PC-9 (cell line): Measurements from ENCODE around the gene RGPD3. TPM values are rescaled to one million over a fixed set of nuclear protein-coding genes. Genes with fewer than 3 reads are reported as not detected.

Experiments used
- BruUV-seq: library from RNA; stranded (reverse); fragments of 400-500 nt; replicated peaks from 2 replicates; lab custom pipeline; 2021; lab: Mats Ljungman, UMichigan
- CTCF ChIA-PET: fragments of 300-600 bp; sonication (Branson Sonifier 250); formaldehyde crosslinking; loops from one replicate; lab custom pipeline; 2022; ENCODE audit warnings: antibody characterized with exemption; lab: Charles Lee
- POLR2A ChIA-PET: fragments of 300-600 bp; sonication (Branson Sonifier 250); formaldehyde crosslinking; loops from one replicate; lab custom pipeline; 2022; ENCODE audit warnings: antibody characterized with exemption; ENCODE audit not compliant: unreplicated experiment; lab: Charles Lee
- DNase-seq, 2 experiments: peaks; one replicate each; pipeline versions ENCODE4 v3.0.0 to v3.0.0-alpha.2; 2015 to 2022; ENCODE audit warnings: mixed read lengths in 1 of 2
- H2AFZ ChIP-seq: fragments of 200-600 bp; sonication (generic); 2 replicates; pipeline ENCODE4 v1.8.1; 2017; ENCODE audit warnings: antibody characterized with exemption
- H3F3A ChIP-seq: fragments of 200-600 bp; sonication (generic); 2 replicates; pipeline ENCODE4 v1.8.1; 2017; ENCODE audit warnings: antibody characterized with exemption, mild to moderate bottlenecking, low read depth; ENCODE audit not compliant: insufficient read depth
- H3K27ac ChIP-seq: fragments of 200-600 bp; sonication (generic); 2 replicates; pipeline ENCODE4 v1.6.1; 2016; ENCODE audit warnings: mixed run types
- H3K27me3 ChIP-seq: fragments of 200-600 bp; sonication (generic); 2 replicates; pipeline ENCODE4 v1.6.1; 2016; ENCODE audit warnings: low read depth, mixed run types; ENCODE audit not compliant: insufficient read depth
- H3K36me3 ChIP-seq: fragments of 200-600 bp; sonication (generic); 2 replicates; pipeline ENCODE4 v1.6.1; 2016; ENCODE audit warnings: low read depth, mixed run types
- H3K4me1 ChIP-seq: fragments of 200-600 bp; sonication (generic); replicated peaks from 2 replicates; pipeline ENCODE4 v1.6.1; 2016; ENCODE audit warnings: mixed run types; ENCODE audit not compliant: insufficient read depth
- H3K4me2 ChIP-seq: fragments of 200-600 bp; sonication (generic); 2 replicates; pipeline ENCODE4 v1.6.1; 2017; ENCODE audit warnings: mixed run types
- H3K4me3 ChIP-seq: fragments of 200-600 bp; sonication (generic); 2 replicates; pipeline ENCODE4 v1.6.1; 2016; ENCODE audit warnings: mixed run types
- H3K79me2 ChIP-seq: fragments of 200-600 bp; sonication (generic); 2 replicates; pipeline ENCODE4 v1.6.1; 2017; ENCODE audit warnings: low read depth, mixed run types
- H3K9me2 ChIP-seq: fragments of 200-600 bp; sonication (generic); 2 replicates; pipeline ENCODE4 v1.8.1; 2017; ENCODE audit warnings: mild to moderate bottlenecking; ENCODE audit not compliant: insufficient read depth
- H3K9me3 ChIP-seq: fragments of 200-600 bp; sonication (generic); 2 replicates; pipeline ENCODE4 v1.8.1; 2016; ENCODE audit warnings: low read depth; ENCODE audit not compliant: insufficient read depth
- H4K20me1 ChIP-seq: fragments of 200-600 bp; sonication (generic); 2 replicates; pipeline ENCODE4 v1.8.1; 2017; ENCODE audit not compliant: insufficient read depth
- EZH2 ChIP-seq: fragments of 200-600 bp; sonication (generic); IDR thresholded peaks from 2 replicates; pipeline ENCODE4 v1.8.0; 2017; ENCODE audit warnings: antibody characterized with exemption, low read depth
- intact Hi-C: fragments of 100-400 bp; cut with micrococcal nuclease; formaldehyde crosslinking; loops from one replicate; pipeline ENCODE4 v1.10.0; 2022; ENCODE audit not compliant: unreplicated experiment
- total RNA-seq: library from RNA; stranded (reverse); gene quantifications from 2 replicates; pipeline ENCODE4 v1.2.3, GENCODE V29; 2021
- TF ChIP-seq, protein P1 (sequence below): fragments of 200-600 bp; sonication (generic); conservative IDR thresholded peaks from 2 replicates; pipeline ENCODE4 v1.6.1; 2017; ENCODE audit warnings: mixed run types, antibody characterized with exemption, mild to moderate bottlenecking, moderate library complexity

The RGPD3 gene
- total RNA-seq, 1 experiment from 2014 or later: 0.09 TPM

DNA sequence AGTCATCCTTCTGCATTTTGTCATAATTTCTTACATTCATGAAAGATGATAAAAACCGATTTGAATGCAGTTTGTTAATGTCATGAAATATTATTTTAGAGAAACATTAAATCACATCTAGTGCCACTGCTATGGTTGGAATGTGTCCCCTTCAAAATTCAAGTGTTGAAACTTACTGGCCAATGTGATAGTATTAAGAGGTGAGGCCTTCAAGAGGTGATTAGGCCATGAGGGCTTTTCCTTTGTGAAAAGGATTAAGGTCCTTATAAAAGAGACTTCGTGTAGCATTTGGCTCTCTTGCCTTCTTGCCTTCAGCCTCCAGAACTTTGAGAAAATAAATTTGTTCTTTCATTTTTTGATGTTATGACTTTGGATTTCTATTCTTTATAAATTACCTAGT, 117.2 kb downstream of the RGPD3 start:
- H3K4me2 ChIP-seq: no peak overlapping the region
- TF ChIP-seq EZH2: no peak
- TF ChIP-seq, protein P1, sequence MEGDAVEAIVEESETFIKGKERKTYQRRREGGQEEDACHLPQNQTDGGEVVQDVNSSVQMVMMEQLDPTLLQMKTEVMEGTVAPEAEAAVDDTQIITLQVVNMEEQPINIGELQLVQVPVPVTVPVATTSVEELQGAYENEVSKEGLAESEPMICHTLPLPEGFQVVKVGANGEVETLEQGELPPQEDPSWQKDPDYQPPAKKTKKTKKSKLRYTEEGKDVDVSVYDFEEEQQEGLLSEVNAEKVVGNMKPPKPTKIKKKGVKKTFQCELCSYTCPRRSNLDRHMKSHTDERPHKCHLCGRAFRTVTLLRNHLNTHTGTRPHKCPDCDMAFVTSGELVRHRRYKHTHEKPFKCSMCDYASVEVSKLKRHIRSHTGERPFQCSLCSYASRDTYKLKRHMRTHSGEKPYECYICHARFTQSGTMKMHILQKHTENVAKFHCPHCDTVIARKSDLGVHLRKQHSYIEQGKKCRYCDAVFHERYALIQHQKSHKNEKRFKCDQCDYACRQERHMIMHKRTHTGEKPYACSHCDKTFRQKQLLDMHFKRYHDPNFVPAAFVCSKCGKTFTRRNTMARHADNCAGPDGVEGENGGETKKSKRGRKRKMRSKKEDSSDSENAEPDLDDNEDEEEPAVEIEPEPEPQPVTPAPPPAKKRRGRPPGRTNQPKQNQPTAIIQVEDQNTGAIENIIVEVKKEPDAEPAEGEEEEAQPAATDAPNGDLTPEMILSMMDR: no peak
- H3K9me2 ChIP-seq: no peaks in the 10 kb centered on the region
- intact Hi-C loops: no loop called here
- H3K9me3 ChIP-seq: no peaks in the 10 kb centered on the region
- ChIA-PET POLR2A (no interaction called here), CTCF (no interaction called here)
- no TSS peak for BruUV-seq
- H2AFZ ChIP-seq: no peak overlapping the region
- 0 out of 2 replicates have a peak, but pooled peaks cover 4% of the 10 kb centered on the region for H4K20me1 ChIP-seq
- no peaks in the 10 kb centered on the region for H3K36me3 ChIP-seq
- H3K27me3 ChIP-seq: peaks cover 27% of the 10 kb centered on the region
- H3F3A ChIP-seq: no peaks in the 10 kb centered on the region
- H3K4me3 ChIP-seq: no peak overlapping the region
- no peak overlapping the region for H3K27ac ChIP-seq
- H3K4me1 ChIP-seq: no peaks in the 10 kb centered on the region
- no peak for DNase-seq
- H3K79me2 ChIP-seq: no peaks in the 10 kb centered on the region

DNA sequence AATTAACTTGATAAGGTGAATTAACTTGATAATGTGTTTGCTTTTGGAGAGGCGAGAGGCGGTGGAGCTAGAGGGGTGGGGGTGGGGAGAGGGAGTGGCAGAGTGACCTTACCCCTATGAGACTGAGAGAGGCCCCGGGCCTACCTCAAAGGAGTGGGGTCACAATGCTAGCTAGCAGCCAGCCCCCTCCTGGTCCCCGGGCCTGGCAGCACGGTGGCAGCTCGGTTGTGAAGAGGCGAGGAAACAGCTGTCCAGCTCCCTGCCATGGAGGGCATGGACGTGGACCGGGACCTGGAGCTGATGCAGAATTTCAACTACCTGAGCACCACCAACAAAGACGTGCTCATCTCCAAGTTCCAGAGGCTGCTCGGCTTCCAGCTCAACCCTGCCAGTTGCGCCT, 123.9 kb downstream of the RGPD3 start:
- CTCF ChIA-PET: no interaction called here

DNA sequence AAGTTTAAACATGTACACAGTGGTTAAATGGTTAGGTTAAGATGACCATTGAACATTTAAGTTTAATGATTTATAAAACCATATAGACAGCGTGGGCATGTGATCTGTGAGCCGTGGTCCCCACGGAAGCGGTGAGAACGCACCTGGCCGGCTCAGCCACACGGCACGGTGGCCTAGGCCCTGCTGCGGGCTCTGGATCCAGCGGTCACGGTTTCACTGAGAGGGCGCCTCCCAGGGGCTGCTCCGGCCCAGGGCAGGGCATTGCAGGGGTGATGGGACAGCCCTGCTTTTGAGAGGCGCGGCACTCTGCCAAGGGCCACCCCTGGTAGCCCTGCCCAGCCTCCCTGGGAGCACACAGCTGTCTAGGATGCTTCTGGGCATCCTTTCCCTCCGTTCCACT, 124.9 kb downstream of the RGPD3 start:
- no TSS peak for BruUV-seq
- ChIA-PET CTCF (no interaction called here), POLR2A (no interaction called here)
- no peak overlapping the region for H3K4me2 ChIP-seq
- no peak for DNase-seq
- no peaks in the 10 kb centered on the region for H3K79me2 ChIP-seq
- intact Hi-C loops: no loop called here
- no peaks in the 10 kb centered on the region for H3F3A ChIP-seq
- H4K20me1 ChIP-seq: no peaks in the 10 kb centered on the region
- H3K36me3 ChIP-seq: no peaks in the 10 kb centered on the region
- H3K9me3 ChIP-seq: no peaks in the 10 kb centered on the region
- no peaks in the 10 kb centered on the region for H3K9me2 ChIP-seq
- TF ChIP-seq, protein P1: no peak
- no peak for TF ChIP-seq EZH2
- H3K4me3 ChIP-seq: no peak overlapping the region
- H3K4me1 ChIP-seq: no peaks in the 10 kb centered on the region
- H3K27ac ChIP-seq: no peak overlapping the region
- H2AFZ ChIP-seq: no peak overlapping the region
- peaks cover 79% of the 10 kb centered on the region for H3K27me3 ChIP-seq

More for the DNA sequence above, 123.9 kb downstream of the RGPD3 start:
- Histone ChIP-seq H3K9me3 (no peaks in the 10 kb centered on the region), H3K4me1 (no peaks in the 10 kb centered on the region), H3K27me3 (peaks cover 78% of the 10 kb centered on the region), H3F3A (no peaks in the 10 kb centered on the region), H3K27ac (no peak overlapping the region), H4K20me1 (no peaks in the 10 kb centered on the region), H2AFZ (no peak overlapping the region), H3K4me3 (no peak overlapping the region), H3K79me2 (no peaks in the 10 kb centered on the region), H3K36me3 (no peaks in the 10 kb centered on the region), H3K9me2 (no peaks in the 10 kb centered on the region), H3K4me2 (no peak overlapping the region)
- POLR2A ChIA-PET: no interaction called here
- intact Hi-C loops: no loop called here
- TF ChIP-seq, protein P1: no peak
- TF ChIP-seq EZH2: no peak
- no peak for DNase-seq
- BruUV-seq: no TSS peak
